PFSK-1 (cell line): Measurements from ENCODE around the gene NCEH1.

Experiments
- FOXP2 ChIP-seq: optimal IDR thresholded peaks from 2 replicates; pipeline ENCODE3; 2011; ENCODE audit warnings: borderline replicate concordance, control low read depth, inconsistent platforms; ENCODE audit not compliant: insufficient read depth; ENCODE audit errors: extremely low read length, extremely low read depth
- SIN3A ChIP-seq: IDR thresholded peaks from 2 replicates; pipeline ENCODE4 v1.6.1; 2012; ENCODE audit warnings: mild to moderate bottlenecking, low read length, moderate library complexity, borderline replicate concordance; ENCODE audit not compliant: insufficient read depth

DNA sequence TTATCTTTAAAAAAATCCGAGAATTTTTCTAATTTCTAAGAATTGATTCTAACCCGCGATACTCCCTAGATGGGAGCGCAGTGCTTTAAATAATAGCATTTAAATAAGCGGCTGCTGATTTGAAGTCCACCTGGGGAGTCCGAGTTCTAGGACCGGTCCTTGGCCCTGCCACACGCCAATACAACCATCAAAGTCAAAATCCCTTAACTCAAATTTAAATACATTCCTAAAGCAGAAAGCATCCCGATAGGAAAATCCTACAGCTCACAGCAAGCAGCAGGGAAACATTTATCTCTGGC, 39.2 kb upstream of the NCEH1 start:
- TF ChIP-seq SIN3A, result no peak
- TF ChIP-seq FOXP2, result no peak
